Measurements from ENCODE around the gene PRR19. TPM values are rescaled to one million over a fixed set of nuclear protein-coding genes. Genes with fewer than 3 reads are reported as not detected.

The PRR19 gene
- total RNA-seq, 1 donor from 2014 or later: 1.7 TPM

DNA sequence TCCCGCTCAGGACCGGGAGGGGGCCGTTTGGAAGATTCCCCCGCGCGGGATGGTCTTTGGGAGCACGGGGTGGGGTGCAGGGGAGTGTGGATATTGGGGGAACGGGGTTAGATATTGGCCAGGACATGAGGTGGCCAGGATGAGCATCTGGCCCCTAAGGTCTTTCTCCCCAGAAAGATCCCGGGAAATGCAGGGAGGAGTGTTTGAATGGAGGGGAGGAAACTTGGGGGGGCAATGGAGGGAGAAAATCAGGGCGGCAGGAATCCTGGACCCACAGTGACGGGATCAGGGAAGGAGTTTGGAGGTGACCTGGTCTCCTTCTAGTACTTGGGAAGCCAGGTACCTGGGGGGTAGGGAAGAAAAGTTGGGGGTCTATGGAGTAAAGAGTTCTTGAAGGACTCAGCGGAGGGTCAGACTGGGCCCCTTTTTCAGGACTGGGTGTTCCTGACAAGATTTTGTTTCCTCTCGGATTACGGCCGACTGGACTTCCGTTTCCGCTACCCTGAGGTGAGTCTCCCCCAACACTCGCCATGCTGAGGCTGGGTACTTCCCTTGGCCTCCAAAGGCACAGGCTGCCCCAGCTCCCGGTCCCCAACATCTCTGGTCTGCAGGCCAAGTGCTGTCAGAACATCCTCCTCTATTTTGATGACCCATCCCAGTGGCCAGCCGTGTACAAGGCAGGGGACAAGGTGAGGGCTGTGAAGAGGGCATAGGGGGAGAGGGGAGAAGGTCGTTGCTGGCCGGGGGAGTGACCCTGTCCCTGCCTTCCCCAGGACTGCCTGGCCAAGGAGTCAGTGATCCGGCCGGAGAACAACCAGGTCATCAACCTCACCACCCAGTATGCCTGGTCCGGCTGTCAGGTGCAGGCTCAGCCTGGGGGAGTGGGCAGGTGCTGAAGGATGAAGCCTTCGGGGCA, 12.2 kb downstream of the PRR19 start:
- Mint-ChIP-seq H3K4me1 (ENCODE audit: low read depth) (peaks cover 14% of the 10 kb centered on the region), H3K9me3 (ENCODE audit: low read depth) (no peaks in the 10 kb centered on the region), H3K27ac (ENCODE audit: unreplicated experiment) (no peak overlapping the region), H3K4me3 (ENCODE audit: unreplicated experiment) (peak overlapping the region; percentile 22), H3K36me3 (ENCODE audit: low read depth) (no peaks in the 10 kb centered on the region), H3K27me3 (ENCODE audit: low read depth) (peaks cover 12% of the 10 kb centered on the region)
- no peak for DNase-seq (ENCODE audit: low spot score)
- TF ChIP-seq, protein P1, sequence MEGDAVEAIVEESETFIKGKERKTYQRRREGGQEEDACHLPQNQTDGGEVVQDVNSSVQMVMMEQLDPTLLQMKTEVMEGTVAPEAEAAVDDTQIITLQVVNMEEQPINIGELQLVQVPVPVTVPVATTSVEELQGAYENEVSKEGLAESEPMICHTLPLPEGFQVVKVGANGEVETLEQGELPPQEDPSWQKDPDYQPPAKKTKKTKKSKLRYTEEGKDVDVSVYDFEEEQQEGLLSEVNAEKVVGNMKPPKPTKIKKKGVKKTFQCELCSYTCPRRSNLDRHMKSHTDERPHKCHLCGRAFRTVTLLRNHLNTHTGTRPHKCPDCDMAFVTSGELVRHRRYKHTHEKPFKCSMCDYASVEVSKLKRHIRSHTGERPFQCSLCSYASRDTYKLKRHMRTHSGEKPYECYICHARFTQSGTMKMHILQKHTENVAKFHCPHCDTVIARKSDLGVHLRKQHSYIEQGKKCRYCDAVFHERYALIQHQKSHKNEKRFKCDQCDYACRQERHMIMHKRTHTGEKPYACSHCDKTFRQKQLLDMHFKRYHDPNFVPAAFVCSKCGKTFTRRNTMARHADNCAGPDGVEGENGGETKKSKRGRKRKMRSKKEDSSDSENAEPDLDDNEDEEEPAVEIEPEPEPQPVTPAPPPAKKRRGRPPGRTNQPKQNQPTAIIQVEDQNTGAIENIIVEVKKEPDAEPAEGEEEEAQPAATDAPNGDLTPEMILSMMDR (IDR thresholded peaks at IDR 0.05): peak; percentile 1

DNA sequence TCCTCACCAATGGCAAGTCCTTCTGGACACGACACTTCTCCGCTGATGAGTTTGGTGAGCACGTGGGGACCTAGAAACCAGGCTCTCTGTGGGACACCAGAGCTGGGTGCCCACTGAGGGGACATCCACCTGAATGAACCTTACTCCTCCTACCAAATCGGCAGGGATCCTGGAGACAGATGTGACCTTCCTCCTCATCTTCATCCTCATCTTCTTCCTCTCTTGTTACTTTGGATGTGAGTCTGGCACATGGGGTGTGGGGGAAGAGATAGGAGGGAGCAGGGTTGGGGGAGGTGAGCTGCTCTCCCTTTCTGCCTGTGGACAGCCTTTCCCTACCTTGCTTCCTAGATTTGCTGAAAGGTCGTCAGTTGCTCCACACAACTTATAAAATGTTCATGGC, 13.1 kb downstream of the PRR19 start:
- DNase-seq (ENCODE audit: low spot score): no peak
- H3K36me3 Mint-ChIP-seq (ENCODE audit: low read depth): no peaks in the 10 kb centered on the region
- peaks cover 14% of the 10 kb centered on the region for H3K4me1 Mint-ChIP-seq (ENCODE audit: low read depth)
- peaks cover 12% of the 10 kb centered on the region for H3K27me3 Mint-ChIP-seq (ENCODE audit: low read depth)
- H3K4me3 Mint-ChIP-seq (ENCODE audit: unreplicated experiment): no peak overlapping the region
- H3K27ac Mint-ChIP-seq (ENCODE audit: unreplicated experiment): no peak overlapping the region
- no peaks in the 10 kb centered on the region for H3K9me3 Mint-ChIP-seq (ENCODE audit: low read depth)
- TF ChIP-seq, protein P1 (IDR thresholded peaks at IDR 0.05): no peak

DNA sequence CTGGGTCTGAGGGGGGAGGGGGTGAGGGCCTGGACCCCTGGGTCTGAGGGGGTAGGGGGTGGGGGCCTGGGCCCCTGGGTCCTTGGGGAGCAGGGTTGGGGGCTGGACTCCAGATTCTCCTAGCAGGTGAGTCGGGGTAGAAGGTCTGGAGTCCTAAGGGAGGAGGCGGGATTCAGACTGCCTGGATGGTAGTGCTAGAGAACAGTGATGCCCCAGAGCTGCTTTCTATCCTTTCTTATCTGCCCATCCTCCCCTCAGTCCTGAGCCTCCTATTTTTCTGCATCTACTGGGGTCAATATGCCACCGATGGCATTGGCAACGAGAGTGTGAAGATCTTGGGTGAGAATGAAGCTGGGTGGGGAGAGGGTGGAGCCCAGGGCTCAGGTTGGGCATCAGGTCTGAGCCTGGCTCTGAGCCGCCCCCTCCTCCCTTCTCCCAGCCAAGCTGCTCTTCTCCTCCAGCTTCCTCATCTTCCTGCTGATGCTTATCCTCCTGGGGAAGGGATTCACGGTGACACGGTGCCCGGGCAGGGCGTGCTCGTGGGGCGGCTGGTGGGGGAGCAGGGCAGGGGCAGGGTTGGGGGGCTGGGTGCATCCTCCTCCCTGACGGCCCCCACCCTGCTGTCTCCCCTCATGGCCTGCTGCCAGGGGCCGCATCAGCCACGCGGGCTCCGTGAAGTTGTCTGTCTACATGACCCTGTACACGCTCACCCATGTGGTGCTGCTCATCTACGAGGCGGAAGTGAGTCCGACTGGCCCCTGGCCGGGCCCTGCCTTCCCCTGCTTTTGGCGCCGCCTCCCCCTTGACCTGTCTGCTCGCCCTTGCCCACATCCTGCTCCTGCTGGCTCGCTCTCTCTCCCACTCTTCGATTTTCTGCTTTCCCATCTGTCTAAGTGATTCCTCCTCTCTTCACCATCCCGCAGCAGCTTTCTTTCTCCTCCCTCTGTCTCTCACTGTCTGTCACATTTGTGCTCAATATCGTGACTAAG, 14.6 kb downstream of the PRR19 start:
- Mint-ChIP-seq H3K27ac (ENCODE audit: unreplicated experiment) (no peak overlapping the region), H3K4me3 (ENCODE audit: unreplicated experiment) (no peak overlapping the region), H3K36me3 (ENCODE audit: low read depth) (no peaks in the 10 kb centered on the region), H3K4me1 (ENCODE audit: low read depth) (peaks cover 14% of the 10 kb centered on the region), H3K9me3 (ENCODE audit: low read depth) (no peaks in the 10 kb centered on the region), H3K27me3 (ENCODE audit: low read depth) (peaks cover 15% of the 10 kb centered on the region)
- TF ChIP-seq, protein P1 (IDR thresholded peaks at IDR 0.05): no peak
- DNase-seq (ENCODE audit: low spot score): no peak

DNA sequence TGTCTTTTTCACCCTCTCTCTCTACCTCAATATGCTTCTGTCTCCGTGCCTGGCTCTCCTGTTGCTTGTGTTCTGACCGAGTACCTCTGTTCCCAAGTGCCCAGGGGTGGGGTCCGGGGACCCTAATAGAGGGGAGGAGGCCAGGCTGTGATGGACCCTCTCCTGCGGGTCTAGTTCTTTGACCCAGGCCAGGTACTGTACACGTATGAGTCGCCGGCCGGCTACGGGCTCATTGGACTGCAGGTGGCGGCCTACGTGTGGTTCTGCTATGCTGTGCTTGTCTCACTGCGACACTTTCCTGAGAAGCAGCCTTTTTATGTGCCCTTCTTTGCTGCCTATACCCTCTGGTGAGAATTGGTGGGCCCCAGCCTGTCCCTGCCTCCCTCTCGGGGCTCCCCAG, 15.6 kb downstream of the PRR19 start:
- H3K27me3 Mint-ChIP-seq (ENCODE audit: low read depth): peaks cover 17% of the 10 kb centered on the region
- no peak overlapping the region for H3K4me3 Mint-ChIP-seq (ENCODE audit: unreplicated experiment)
- no peaks in the 10 kb centered on the region for H3K36me3 Mint-ChIP-seq (ENCODE audit: low read depth)
- no peaks in the 10 kb centered on the region for H3K9me3 Mint-ChIP-seq (ENCODE audit: low read depth)
- DNase-seq (ENCODE audit: low spot score): no peak
- H3K4me1 Mint-ChIP-seq (ENCODE audit: low read depth): peaks cover 13% of the 10 kb centered on the region
- TF ChIP-seq, protein P1 (IDR thresholded peaks at IDR 0.05): no peak
- H3K27ac Mint-ChIP-seq (ENCODE audit: unreplicated experiment): no peak overlapping the region

DNA sequence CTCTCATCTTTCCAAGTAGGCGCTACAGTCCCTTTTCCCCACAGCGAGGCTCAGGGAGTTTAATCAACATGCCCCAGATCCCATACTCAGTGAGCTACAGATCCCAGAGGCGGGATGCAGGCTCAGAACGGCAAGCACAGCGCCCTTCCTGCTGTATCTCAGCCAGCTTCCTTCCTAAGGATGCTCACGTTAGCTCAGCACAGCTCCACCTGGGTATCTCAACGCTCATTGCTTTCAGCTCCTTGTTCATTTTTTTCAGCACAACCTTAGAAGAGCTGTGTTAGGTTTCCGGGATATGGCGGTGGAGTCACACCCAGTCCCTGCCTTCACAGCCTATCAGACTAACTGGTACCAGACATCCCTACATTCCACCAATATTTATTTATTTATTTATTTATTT, 20.4 kb downstream of the PRR19 start:
- Mint-ChIP-seq H3K9me3 (ENCODE audit: low read depth) (no peaks in the 10 kb centered on the region), H3K36me3 (ENCODE audit: low read depth) (no peaks in the 10 kb centered on the region), H3K27ac (ENCODE audit: unreplicated experiment) (no peak overlapping the region), H3K27me3 (ENCODE audit: low read depth) (peaks cover 23% of the 10 kb centered on the region), H3K4me3 (ENCODE audit: unreplicated experiment) (no peak overlapping the region), H3K4me1 (ENCODE audit: low read depth) (peaks cover 20% of the 10 kb centered on the region)
- DNase-seq (ENCODE audit: low spot score): no peak
- TF ChIP-seq, protein P1 (IDR thresholded peaks at IDR 0.05): no peak
